SHP77 (cell line): Measurements from ENCODE around the gene PLA2G4B.
A peak's percentile ranks its signal among the peaks of the same experiment; 100 is the strongest.
"Not testable (repeated sequence)": the region's sequence is repeated elsewhere in the genome, so short reads cannot be mapped to it uniquely, and the experiment has no call there.

ENCODE experiments used
- DNase-seq, 2 experiments: peaks; one replicate each; lab custom pipeline; 2025; lab: John Stamatoyannopoulos, UW

The PLA2G4B gene

DNA sequence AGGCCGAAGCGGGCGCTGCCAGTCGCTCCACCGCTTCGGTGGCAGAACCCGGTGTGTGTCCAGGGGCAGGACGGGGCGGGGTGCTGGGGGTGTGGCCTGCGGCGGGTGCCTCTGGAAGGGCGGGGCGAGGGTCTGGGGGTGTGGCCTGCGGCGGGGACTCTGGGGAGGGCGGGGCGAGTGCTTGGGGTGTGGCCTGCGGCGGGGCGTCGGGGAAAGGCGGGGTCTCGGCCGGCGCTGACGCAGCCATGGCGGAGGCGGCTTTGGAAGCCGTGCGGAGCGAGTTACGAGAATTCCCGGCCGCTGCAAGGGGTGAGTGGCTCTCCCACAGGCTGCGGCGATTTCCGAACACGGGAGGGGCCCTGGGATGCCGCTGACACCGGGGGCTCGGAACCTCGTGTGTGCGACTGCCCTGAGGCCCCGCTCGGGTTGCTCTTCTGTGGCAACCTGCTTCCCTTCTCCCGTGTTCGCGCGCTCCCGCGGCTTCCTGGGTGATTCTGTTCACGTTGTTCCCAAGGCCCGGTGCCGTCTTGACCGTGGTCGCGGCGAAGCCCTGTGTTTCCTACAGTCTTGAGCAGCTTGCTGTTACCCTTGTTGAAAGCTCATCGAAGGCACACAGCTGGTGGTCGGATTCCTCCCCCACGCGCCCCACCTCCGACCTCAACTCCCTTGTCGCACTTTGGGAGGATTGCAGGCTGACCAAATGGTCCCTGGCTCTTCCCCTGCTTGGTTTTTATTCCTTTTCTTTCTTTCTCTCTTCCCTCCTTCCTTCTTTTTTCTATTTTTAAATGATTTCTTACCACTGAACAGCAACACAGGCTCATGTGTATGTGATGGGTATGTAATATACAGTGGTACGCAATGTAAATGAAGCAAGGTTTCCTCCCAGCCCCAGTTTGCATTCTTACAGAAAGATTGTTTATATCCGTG, 10.5 kb upstream of the PLA2G4B start, which contains the start of gene JMJD7:
Gene JMJD7 (plus strand): TSS at position 213 of the 927 bp plus-strand sequence. CDS start 33 bp downstream, at position 246.
- peak; percentile 51 to 76 for DNase-seq

DNA sequence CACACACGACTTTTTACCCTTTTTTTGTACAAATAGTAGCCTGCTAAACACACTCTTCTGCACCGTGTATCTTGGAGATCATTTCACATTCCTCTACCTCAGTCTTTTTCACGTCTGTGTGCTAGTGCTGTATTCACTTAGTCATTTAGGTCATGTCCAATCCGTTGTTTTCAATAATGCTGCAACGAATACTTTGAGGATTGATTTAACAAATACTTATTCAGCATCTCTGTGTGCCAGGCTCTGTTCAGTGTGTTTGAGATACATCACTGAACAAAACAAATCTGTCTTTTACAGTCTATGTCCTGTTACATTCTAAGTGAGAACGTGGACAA, 9.9 kb upstream of the PLA2G4B start:
- no peak for DNase-seq

DNA sequence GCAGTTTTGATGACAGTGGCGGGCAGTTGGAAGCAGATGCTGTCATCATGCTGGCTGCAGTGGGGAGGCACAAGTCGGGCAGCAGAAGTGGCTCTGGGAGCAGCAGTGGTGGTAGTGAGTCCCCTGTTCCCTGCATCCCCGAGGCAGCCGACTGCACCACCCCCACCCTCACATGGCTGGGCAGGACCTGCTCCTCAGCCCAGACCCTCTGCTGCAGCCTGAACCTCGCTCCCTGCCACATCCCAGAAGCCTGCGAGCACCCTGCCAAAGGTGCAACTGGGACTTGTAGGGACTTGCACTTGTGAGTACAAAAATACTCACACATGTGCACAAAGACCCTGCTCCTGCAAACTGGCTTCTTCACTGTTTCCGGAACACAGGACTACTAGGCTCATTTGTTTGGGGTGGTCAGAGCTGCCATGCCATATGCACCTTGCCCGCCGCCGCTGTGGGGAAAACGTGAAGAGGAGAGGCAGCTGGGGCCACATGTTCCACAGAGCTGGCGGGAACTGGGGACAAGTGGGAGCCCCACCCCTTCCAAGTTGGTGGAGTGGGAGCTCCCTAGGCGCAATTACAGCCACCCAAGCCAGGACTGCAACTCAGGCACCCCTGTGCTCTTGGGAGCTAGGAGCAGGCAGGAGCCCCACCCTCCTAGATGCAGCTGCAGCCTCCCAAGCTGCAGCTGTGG, 8.5 kb upstream of the PLA2G4B start:
- no peak for DNase-seq

DNA sequence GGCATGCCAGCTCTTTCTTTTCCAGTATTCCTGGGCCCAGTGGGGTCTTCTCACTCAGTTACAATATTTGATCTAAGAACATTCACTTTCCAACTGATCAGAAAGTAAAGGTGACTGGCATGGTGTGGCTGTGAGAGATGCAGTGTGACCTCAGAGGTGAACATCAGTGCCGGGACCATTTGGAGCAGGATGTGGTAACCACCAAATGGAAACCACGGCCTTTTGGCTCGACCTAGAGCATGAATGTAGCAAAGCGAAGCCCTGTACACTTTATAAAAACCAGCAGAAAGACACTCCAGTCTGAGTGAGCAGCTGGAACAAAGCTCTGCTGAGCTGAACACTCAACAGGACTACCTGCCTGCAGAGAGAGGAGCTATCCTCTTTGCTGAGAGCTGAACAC, 7.4 kb upstream of the PLA2G4B start:
- not testable (repeated sequence) for DNase-seq

DNA sequence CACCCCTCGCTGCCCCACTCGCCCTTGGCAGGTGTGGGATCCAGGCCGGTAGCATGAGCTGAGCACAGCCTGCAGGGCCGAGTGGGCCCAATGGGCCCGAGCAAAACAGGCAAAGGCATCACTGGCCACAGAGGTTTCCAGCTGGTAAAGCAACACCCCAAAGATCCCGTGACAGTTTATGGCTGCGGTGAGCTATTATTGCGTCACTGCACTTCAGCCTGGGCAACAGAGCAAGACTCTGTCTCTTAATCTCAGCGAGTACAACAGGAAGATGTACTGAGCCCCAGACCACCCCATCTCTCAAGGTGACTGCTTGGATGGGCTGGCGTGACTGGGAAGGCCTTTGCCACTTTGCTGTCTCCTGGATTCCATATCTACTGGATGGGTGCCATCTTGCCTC, 6.4 kb upstream of the PLA2G4B start:
- DNase-seq = no peak

DNA sequence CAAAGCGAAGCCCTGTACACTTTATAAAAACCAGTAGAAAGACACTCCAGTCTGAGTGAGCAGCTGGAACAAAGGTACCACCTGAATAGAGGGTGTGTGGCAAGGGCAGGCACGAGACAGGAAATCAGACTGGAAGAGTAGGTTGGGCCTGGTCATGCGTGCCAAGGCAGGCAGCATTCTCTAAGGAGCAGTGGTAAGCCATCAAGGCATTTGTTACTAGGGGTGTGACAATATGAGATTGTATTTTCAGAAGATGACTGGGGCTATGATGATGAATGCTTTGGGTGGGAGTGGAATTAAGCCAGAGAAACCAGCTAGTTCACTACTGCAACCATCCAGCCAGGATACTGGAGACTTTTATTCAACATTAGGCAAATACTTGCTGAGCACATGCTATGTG, 5.8 kb upstream of the PLA2G4B start:
- DNase-seq = no peak

DNA sequence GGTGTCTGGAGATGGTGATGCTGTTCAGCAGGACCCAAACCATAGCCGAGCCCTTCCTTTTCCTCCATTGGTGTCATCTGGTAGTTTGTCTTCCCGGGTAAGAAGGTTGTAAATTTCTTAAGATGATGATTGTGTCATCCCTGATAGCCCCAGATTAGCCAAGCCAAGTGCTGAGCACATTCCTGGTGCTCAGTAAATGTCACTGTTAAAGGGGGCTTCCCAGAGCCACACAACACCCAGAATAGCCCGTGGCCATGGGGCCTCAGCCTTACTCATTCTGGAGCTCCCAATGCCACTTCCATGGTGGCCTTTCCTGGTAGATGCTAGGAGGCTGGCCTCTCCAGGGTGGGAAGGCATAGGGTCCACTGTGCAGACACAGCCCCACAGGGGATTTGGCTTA, 4.6 kb upstream of the PLA2G4B start:
- no peak for DNase-seq

DNA sequence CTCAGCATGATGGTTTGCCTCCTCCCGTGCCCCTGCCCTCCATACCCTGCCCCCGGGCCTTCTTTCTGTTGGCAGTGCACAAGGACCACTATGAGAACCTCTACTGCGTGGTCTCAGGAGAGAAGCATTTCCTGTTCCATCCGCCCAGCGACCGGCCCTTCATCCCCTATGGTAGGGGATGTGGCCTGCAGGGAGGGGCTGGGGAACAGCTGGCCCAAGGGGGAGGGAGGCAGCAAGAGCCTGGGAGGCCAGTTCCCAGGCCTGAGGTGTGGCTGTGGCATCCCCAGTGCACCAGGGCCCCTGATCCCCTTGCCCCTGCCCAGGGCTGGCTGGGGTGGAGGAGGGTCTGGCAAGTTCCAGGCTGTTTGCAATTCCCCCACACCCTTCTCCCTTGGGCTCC, 2.6 kb upstream of the PLA2G4B start:
- DNase-seq = no peak

DNA sequence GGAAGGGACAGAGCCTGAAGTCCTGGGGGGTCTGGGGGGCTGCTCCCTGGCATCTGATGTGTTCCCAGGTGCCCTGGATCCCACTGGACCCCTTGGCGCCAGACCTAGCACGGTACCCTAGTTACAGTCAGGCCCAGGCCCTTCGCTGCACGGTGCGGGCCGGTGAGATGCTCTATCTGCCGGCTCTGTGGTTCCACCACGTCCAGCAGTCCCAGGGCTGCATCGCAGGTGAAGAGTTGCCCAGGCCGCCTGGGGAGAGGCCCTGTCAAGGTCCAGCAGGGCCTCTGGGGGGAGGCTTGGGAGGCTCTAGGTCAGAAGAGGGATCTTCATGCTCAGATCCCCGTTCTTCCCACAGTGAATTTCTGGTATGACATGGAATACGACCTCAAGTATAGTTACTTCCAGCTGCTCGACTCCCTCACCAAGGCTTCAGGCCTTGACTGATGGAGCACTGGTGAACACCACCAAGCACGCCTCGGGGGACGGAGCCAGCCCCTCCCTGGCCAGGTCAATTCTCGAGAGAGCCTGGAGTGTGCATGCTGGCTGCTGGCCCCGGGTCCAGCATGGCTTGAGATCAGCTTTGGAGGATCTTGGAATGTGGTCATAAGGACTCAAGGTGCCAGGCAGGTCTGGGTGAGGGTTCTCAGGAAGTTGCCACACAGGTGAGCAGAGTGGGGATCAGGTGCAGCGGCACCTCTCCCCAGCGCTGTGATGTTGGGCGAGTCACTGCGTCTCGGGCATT, 1.8 kb upstream of the PLA2G4B start:
- no peak for DNase-seq

DNA sequence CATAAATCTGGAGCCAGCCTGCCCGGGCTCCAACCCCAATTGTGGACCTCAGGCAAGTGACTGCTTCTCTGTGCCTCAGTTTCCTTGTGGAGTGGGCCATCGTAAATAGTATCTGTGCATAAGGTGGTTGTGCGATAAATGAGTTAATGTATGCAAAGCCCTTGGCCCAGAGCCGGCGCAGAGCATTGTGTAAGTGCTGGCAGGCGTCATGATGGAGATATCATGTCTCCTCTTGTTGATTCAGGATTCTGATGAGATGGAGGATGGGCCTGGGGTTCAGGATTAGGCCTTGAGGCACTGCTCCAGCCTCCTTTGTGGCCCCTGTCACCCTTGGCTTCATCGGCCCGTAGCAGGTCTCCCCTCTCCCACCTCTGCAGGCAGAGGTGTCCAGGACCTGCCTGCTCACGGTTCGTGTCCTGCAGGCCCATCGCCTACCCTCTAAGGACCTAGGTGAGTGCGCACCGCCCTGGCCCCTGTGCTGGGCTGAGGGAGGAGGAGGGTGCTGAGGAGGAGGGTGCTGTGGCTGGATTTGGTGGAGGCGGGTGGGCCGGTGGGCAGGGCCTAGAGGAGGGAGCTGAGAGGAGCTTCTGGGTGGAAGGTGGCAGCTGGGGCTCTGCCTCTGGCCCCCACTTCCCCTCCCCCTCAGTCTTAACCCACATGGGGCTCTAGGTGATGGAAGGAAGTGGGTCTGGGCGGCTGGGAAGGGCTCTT, 1.3 kb downstream of the PLA2G4B start:
- no peak for DNase-seq

DNA sequence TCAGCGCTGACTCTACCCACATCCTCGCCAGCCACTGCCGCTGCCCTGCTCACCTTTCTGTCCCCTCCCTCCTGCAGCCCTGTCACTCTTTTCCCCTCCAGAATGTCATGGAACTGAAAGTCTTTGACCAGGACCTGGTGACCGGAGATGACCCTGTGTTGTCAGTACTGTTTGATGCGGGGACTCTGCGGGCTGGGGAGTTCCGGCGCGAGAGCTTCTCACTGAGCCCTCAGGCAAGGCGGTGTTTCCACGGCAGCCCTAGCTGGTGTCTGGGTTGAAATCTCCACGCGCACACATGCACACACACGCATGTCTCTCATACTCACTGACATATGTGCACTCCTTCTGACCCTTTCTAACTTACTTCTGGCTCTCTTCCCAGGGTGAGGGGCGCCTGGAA, 2.0 kb downstream of the PLA2G4B start:
- DNase-seq = no peak

DNA sequence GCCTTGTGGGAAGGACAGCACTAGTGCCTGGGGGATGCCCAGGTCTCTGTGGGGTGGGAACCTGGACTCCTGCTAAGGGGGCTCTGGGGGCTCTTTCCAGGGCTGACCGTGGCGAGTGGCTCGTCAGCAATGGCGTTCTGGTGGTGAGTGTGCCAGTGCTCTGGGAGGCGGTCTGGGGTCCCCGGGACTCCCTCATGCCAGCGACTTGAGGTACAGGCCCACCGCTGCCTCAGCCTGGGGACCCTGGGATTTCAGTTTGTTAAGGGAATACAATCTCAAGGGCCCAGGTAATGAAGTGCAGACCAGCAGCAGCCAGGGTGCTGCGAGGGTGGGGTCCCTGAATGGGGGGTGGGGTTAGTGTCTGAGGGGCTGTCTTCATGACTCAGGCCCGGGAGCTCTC, 2.5 kb downstream of the PLA2G4B start:
- DNase-seq = no peak

DNA sequence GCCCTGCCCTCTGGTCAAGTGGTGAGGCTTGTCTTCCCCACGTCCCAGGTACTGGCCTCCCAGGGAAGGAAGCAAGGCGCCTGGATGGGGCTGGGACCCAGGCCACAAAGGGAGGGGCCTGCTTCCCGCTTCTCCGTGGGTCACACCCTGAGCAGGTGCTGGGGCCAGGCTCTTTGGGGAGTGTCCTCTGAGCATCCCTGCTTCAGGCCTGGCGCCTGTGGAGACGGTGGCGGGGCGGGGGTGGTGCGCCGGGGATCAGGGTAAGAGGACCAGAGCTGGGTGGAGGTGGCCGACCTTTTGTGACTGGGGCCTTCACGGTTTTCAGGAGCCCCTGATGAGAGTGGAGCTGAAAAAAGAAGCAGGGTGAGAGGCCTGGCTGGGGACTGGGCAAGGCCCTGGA, 3.6 kb downstream of the PLA2G4B start:
- DNase-seq = no peak

DNA sequence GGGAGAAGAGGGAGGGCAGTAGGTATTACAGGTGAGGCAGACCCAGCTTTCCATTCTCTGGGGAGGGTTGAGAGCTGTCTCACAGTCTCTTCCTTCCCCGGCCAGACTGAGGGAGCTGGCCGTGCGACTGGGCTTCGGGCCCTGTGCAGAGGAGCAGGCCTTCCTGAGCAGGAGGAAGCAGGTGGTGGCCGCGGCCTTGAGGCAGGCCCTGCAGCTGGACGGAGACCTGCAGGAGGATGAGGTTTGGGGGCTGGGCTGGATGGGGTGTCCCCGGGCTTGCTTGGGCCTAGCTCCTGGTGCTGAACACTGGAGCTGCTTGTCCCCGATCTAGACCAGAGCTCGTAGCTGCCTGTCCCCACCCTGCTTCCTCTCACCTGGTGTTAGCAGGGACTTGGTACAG, 4.9 kb downstream of the PLA2G4B start:
- no peak for DNase-seq

DNA sequence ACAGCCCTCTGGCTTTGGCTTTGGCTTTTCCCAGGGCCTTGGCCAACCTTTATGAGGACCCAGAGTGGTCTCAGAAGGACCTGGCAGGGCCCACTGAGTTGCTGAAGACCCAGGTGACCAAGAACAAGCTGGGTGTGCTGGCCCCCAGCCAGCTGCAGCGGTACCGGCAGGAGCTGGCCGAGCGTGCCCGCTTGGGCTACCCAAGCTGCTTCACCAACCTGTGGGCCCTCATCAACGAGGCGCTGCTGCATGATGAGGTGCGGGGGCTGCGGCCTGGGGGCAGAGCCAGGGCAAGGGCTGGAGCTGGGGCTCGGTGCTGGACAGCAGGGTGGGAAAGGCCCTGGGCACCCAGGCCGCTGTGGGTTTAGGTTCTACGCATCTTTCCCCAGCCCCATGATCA, 6.2 kb downstream of the PLA2G4B start:
- no peak for DNase-seq

DNA sequence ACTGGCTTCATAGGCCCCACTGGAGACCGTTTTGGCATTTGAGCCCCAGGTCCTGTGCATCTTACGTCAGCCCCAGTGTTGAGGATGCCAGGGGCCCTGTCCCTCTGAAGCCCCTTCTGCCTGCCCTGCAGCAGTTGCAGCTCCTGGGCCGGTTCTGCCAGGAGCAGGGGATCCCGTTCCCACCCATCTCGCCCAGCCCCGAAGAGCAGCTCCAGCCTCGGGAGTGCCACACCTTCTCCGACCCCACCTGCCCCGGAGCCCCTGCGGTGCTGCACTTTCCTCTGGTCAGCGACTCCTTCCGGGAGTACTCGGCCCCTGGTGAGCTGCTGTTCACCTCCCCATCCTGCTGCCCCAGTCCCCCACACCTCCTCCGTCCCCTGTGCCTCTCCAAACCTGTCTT, 8.6 kb downstream of the PLA2G4B start:
- DNase-seq = no peak

DNA sequence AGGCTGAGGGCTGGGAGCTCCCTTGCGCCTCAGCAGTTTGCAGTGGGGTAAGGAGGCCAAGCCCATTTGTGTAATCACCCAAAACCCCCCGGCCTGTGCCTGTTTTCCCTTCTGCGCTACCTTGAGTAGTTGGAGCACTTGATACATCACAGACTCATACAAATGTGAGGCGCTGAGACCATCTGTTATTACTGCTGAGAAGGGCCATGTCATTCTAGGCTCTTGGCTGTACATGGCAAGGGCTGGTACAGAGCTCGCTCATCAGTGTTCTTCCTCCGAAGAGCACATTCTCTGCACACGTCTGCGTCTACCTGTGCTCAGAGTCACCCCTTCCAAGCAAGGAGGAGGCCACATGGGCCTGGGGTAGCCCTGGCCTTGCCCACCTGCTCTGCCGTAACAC, 9.3 kb downstream of the PLA2G4B start:
- no peak for DNase-seq

DNA sequence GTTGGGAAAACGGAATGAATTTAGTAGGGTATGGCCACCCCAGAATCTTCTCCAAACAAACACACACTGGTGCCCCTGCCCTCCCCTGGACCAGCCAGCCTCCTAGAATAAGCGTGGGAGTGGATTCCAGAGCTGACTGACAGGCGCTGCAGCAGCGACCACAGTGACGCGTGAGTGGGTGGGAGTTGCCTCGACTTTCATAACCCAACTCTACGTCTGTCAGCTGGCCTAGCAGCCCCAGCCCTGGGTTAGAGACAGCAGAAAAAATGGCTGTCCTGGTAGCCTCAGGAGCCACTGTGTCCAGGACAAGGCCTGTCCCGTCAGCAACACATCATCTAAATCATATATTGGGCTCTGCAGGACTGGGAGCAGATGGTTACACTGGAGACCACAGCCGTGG, 10.0 kb downstream of the PLA2G4B start:
- DNase-seq = no peak

DNA sequence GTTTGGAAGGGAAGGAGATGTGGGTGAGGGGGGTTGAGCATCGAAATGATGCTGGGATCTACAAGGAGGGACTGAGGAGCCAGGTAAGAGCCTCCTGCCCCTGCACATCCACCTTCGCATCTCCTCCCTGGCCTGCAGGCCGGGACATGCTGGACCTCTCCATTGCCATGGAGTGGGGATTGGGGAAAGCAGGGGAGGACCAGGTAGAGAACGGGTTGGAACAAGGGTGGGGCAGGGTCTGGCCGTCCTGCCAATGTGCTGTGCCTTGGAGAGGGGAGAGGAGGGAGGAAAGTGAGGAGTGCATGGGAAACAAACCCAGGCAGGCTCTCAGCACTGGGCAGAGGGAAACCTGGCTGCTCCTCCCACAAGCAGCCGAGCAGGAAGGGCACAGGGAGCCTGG, 10.6 kb downstream of the PLA2G4B start:
- no peak for DNase-seq

DNA sequence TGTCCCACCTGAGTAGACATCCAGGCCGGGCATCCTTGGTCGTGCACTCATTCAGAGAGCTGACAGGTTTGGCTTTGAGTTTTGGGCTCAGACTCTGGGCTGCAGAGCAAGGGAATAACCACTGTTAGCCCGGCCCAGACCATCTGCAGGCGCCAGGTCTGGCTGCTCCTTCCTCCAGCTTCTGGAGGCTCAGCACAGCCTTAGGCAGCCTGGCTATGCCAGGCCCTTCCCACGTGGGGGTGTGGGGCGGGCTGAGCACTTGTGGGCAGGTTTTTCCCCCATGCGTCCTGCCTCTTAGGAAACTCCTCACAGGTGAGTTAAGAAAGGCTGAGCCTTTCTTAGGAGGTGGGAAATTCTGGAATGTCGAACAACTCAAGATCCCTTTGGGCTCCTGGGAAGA, 11.2 kb downstream of the PLA2G4B start:
- no peak for DNase-seq

DNA sequence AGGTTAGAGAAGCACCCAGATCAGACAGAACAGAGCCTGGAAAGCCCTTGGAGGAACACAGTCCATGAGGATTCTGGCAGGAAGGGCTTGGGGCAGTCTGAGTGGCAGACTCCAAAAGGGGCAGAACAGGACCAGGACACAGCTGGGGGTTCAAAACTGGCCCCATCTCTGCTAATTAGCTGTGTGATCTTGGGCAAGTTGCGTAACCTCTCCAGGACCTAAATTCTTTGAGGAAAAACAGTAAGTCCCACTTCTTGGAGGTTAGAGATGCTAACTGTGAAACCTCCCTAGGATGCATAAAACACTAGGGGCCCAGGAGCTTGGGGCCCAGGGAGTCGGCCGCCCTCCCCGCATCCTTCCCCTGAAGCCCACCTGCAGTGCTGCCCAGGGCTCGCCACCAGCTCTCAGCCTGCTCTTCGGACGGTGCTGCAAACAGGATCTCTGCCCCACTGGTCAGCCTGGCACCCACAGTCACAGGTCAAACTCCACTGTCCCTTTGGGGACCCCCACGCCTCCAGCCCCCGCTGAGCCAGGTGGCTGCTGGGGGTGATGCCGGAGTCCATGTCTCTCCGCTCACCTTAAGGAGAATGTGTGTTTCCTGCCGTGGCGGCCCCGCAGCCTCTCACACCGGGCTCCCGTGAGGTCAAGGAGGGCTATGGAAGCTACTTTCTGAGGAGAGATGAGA, 12.0 kb downstream of the PLA2G4B start:
- DNase-seq = no peak

DNA sequence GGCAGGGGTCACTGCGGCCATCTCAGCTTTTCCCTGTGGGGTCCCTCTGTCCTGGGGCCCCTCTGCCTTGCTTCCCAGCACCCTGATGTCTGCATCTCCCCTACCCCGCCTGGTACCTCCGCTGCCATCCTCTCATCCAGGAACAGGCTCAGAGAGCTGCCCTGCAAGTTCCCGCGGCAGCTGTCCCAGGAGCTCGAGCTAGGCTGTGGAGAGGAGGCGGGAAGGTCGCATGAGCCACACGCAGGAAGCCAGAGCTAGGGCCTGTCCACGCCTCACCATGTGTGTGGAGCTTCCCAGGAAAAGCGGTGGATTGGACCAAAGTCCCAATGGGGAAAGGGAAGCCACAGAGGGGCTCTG, 12.5 kb downstream of the PLA2G4B start:
- no peak for DNase-seq
